GM12878 (cell line): ENCODE results near the gene FLRT1. TPM values are rescaled to one million over a fixed set of nuclear protein-coding genes. Genes with fewer than 3 reads are reported as not detected.

Experiments used
- ATAC-seq: fragments of 200-7000 bp; cut with Tn5 transposase; 3 replicates; pipeline ENCODE4 v1.9.1; 2020; ENCODE audit warnings: mild to moderate bottlenecking, moderate library complexity
- BruUV-seq: library from RNA; stranded (reverse); fragments of 400-500 nt; replicated peaks from 2 replicates; lab custom pipeline; 2021; lab: Mats Ljungman, UMichigan
- CTCF ChIA-PET: fragments of 300-600 bp; sonication (Branson Sonifier 250); formaldehyde crosslinking; extraction: SDS; loops from one replicate; lab custom pipeline; 2021; ENCODE audit warnings: inconsistent platforms; lab: Yijun Ruan, JAX
- POLR2A ChIA-PET: fragments of 350-600 bp; formaldehyde crosslinking; extraction: SDS; loops from one replicate; lab custom pipeline; 2021; ENCODE audit warnings: inconsistent platforms; lab: Charles Lee
- RAD21 ChIA-PET: fragments of 300-600 bp; sonication (Branson Sonifier 250); formaldehyde crosslinking; loops from one replicate; lab custom pipeline; 2023; ENCODE audit warnings: antibody characterized with exemption; ENCODE audit not compliant: unreplicated experiment; lab: Charles Lee
- SMC1A ChIA-PET: fragments of 300-600 bp; sonication (Branson Sonifier 250); formaldehyde crosslinking; loops from one replicate; lab custom pipeline; 2023; ENCODE audit not compliant: unreplicated experiment, uncharacterized antibody; lab: Charles Lee
- DNase-seq: peaks from one replicate; pipeline ENCODE4 v3.0.0-alpha.2; 2011; ENCODE audit warnings: low read depth, low spot score
- FAIRE-seq: peaks from 3 replicates; lab custom pipeline; 2011; peaks lifted over from hg19 to GRCh38; lab: Jason Lieb, UNC
- H2AFZ ChIP-seq: 2 replicates; pipeline ENCODE4 v1.6.0; 2011; ENCODE audit warnings: low read depth, low read length, control low read depth; ENCODE audit not compliant: control insufficient read depth
- H3K27ac ChIP-seq: 2 replicates; pipeline ENCODE4 v1.5.1; 2011; ENCODE audit warnings: control low read depth; ENCODE audit not compliant: control insufficient read depth, insufficient read depth
- H3K27me3 ChIP-seq, 2 experiments: replicated peaks in 1 of 2; 2 replicates each; pipeline versions ENCODE4 v1.6.0 to v1.6.1; 2011; ENCODE audit warnings: low read length in 1 of 2; ENCODE audit not compliant: control insufficient read depth in 2 of 2, insufficient read depth in 2 of 2
- H3K36me3 ChIP-seq, 2 experiments: 2 replicates each; pipeline ENCODE4 v1.5.1; 2011; ENCODE audit warnings: low read length in 1 of 2; ENCODE audit not compliant: control insufficient read depth in 2 of 2, insufficient read depth in 2 of 2
- H3K4me1 ChIP-seq: 2 replicates; pipeline ENCODE4 v1.6.1; 2011; ENCODE audit warnings: mild to moderate bottlenecking, low read length, moderate library complexity, mixed read lengths; ENCODE audit not compliant: control insufficient read depth, insufficient read depth
- H3K4me2 ChIP-seq: 2 replicates; pipeline ENCODE4 v1.6.0; 2011; ENCODE audit warnings: control low read depth; ENCODE audit not compliant: control insufficient read depth, insufficient read depth
- H3K4me3 ChIP-seq: fragments of 200-600 bp; sonication (generic); 2 replicates; pipeline ENCODE4 v1.5.1; 2016
- H3K79me2 ChIP-seq: 2 replicates; pipeline ENCODE4 v1.6.0; 2011; ENCODE audit warnings: low read length; ENCODE audit not compliant: control insufficient read depth, insufficient read depth
- H3K9ac ChIP-seq: 2 replicates; pipeline ENCODE4 v1.8.0; 2011; ENCODE audit warnings: low read length, control low read depth, mixed read lengths; ENCODE audit not compliant: control insufficient read depth, insufficient read depth
- H3K9me3 ChIP-seq: replicated peaks from 3 replicates; pipeline ENCODE4 v1.5.1; 2011; ENCODE audit warnings: mild to moderate bottlenecking, low read length; ENCODE audit not compliant: control insufficient read depth, insufficient read depth
- H4K20me1 ChIP-seq: 2 replicates; pipeline ENCODE4 v1.6.0; 2011; ENCODE audit not compliant: control insufficient read depth, insufficient read depth
- CBX5 ChIP-seq: sonication (generic); IDR thresholded peaks from 2 replicates; pipeline ENCODE4 v1.6.1; 2016; ENCODE audit warnings: low read depth, moderate library complexity, mild to moderate bottlenecking, inconsistent platforms
- CHD2 ChIP-seq: IDR thresholded peaks from 2 replicates; pipeline ENCODE4 v1.6.1; 2011; ENCODE audit warnings: low read depth, low read length, improper control_type of control experiment, borderline replicate concordance
- CHD4 ChIP-seq: fragments of 200-600 bp; sonication (generic); IDR thresholded peaks from 2 replicates; pipeline ENCODE4 v1.6.1; 2016; ENCODE audit warnings: mild to moderate bottlenecking
- EP300 ChIP-seq, 2 experiments: fragments of 150-350 bp in 1 of 2; IDR thresholded peaks; 2 replicates each; pipeline ENCODE4 v1.6.1; 2011 to 2012; ENCODE audit warnings: low read depth in 2 of 2, low read length in 2 of 2, borderline replicate concordance in 1 of 2, improper control_type of control experiment in 1 of 2, inconsistent platforms in 1 of 2; ENCODE audit not compliant: control insufficient read depth in 1 of 2
- HDAC2 ChIP-seq: fragments of 200-600 bp; sonication (generic); IDR thresholded peaks from 2 replicates; pipeline ENCODE4 v1.6.1; 2017
- JUND ChIP-seq: IDR thresholded peaks from 2 replicates; pipeline ENCODE4 v1.6.1; 2012; ENCODE audit warnings: low read depth, mild to moderate bottlenecking, low read length, improper control_type of control experiment, moderate library complexity
- KAT2A ChIP-seq: conservative IDR thresholded peaks from 2 replicates; pipeline ENCODE4 v1.6.1; 2011; ENCODE audit warnings: low read depth, low read length; ENCODE audit not compliant: control insufficient read depth
- MTA2 ChIP-seq: fragments of 450-650 bp; IDR thresholded peaks from 2 replicates; pipeline ENCODE4 v1.6.1; 2016; ENCODE audit warnings: low read depth, mild to moderate bottlenecking, moderate library complexity
- MXI1 ChIP-seq: fragments of 150-350 bp; IDR thresholded peaks from 2 replicates; pipeline ENCODE4 v1.6.1; 2011; ENCODE audit warnings: low read depth, mild to moderate bottlenecking, inconsistent platforms, low read length, improper control_type of control experiment
- PBX3 ChIP-seq: IDR thresholded peaks from 2 replicates; pipeline ENCODE4 v1.6.1; 2011; ENCODE audit warnings: mild to moderate bottlenecking, low read depth, low read length, moderate library complexity; ENCODE audit not compliant: insufficient replicate concordance
- POLR2A ChIP-seq: IDR thresholded peaks from 2 replicates; pipeline ENCODE4 v1.6.1; 2011; ENCODE audit warnings: low read depth, mild to moderate bottlenecking, low read length
- POLR2AphosphoS2 ChIP-seq: IDR thresholded peaks from 2 replicates; pipeline ENCODE4 v1.6.1; 2011; ENCODE audit warnings: low read depth, mild to moderate bottlenecking, low read length, improper control_type of control experiment, moderate library complexity
- RAD21 ChIP-seq: IDR thresholded peaks from 2 replicates; pipeline ENCODE4 v1.6.1; 2011; ENCODE audit warnings: mild to moderate bottlenecking, low read depth, low read length, moderate library complexity; ENCODE audit not compliant: insufficient read depth
- RAD51 ChIP-seq: fragments of 450-650 bp; IDR thresholded peaks from 2 replicates; pipeline ENCODE4 v1.6.1; 2016; ENCODE audit warnings: moderate library complexity, mild to moderate bottlenecking, inconsistent platforms
- RCOR1 ChIP-seq: conservative IDR thresholded peaks from 2 replicates; pipeline ENCODE4 v1.6.1; 2012; ENCODE audit warnings: low read depth, low read length, improper control_type of control experiment
- SUPT20H ChIP-seq: IDR thresholded peaks from 2 replicates; pipeline ENCODE4 v1.6.1; 2011; ENCODE audit warnings: low read depth, mild to moderate bottlenecking, low read length, moderate library complexity, borderline replicate concordance; ENCODE audit not compliant: control insufficient read depth
- SUZ12 ChIP-seq: fragments of 200-600 bp; sonication (generic); IDR thresholded peaks from one replicate; pipeline ENCODE4 v1.6.1; 2018; ENCODE audit warnings: antibody characterized with exemption, mild to moderate bottlenecking; ENCODE audit not compliant: unreplicated experiment
- ZNF207 ChIP-seq: fragments of 450-650 bp; IDR thresholded peaks from 2 replicates; pipeline ENCODE4 v1.6.1; 2014; ENCODE audit warnings: antibody characterized with exemption, mild to moderate bottlenecking, borderline replicate concordance
- WGBS: methylation state at CpG from one replicate; pipeline ENCODE4 v1.1.6; 2016; ENCODE audit warnings: low lambda C conversion rate; ENCODE audit not compliant: insufficient replicate concordance, insufficient coverage; ENCODE audit errors: missing lambda C conversion rate; 5-methylcytosine and 5-hydroxymethylcytosine counted together
- in situ Hi-C: fragments of 300-500 bp; cut with MboI; formaldehyde crosslinking; loops from 9 replicates; pipeline ENCODE4 v1.14.3; 2018; ENCODE audit warnings: mixed read lengths
- intact Hi-C: fragments of 100-400 bp; cut with micrococcal nuclease; formaldehyde crosslinking; loops from one replicate; pipeline ENCODE4 v1.14.2; 2022; ENCODE audit not compliant: unreplicated experiment
- polyA plus RNA-seq, 11 experiments: library from polyadenylated mRNA; depleted of rRNA in 4 of 11; unstranded in 6 of 11; stranded (reverse) in 5 of 11; fragments of >200 nt; fragmentation: Nextera tagmentation in 4 of 11; fragmentation: Illumina TruSeq in 1 of 11; extraction: Ambion mirVana in 4 of 11; extraction: Trizol in 1 of 11; gene quantifications; 1 replicate in 1 of 11; 2 replicates in 10 of 11; pipeline versions ENCODE4 v1.2.1 to v1.2.3, GENCODE V29; 2011 to 2016; ENCODE audit warnings: inconsistent platforms in 2 of 11, missing spikeins in 2 of 11, low read depth in 1 of 11
- total RNA-seq, 4 experiments: library from RNA; depleted of rRNA in 3 of 4; stranded (reverse); fragments of >200 nt in 3 of 4; fragmentation: Illumina TruSeq in 1 of 4; extraction: Trizol in 1 of 4; gene quantifications; 2 replicates each; pipeline versions ENCODE4 v1.2.1 to v1.2.3, GENCODE V29; 2013 to 2021
- TF ChIP-seq, protein P1 (sequence below): fragments of 450-650 bp; IDR thresholded peaks from 2 replicates; pipeline ENCODE4 v1.6.1; 2017; ENCODE audit warnings: low read depth, mild to moderate bottlenecking, moderate library complexity

Gene FLRT1
- total and polyA plus RNA-seq, 10 of the 15 experiments (the other 5 are each of a cell fraction or from before 2014, with no cell fraction given), result 0.10 to 0.12 TPM; not detected in 8

- Histone ChIP-seq H3K79me2 (no peaks in the 10 kb centered on the region), H2AFZ (no peak overlapping the region), H3K9me3 (no peaks in the 10 kb centered on the region), H3K4me2 (no peak overlapping the region), H3K27me3 (no peaks in the 10 kb centered on the region), H3K9ac (no peak overlapping the region), H3K27ac (no peak overlapping the region), H3K4me3 (no peak overlapping the region), H3K36me3 (no peaks in the 10 kb centered on the region)
- FAIRE-seq (no peak), ATAC-seq (no peak), DNase-seq (no peak)
- POLR2A ChIA-PET, result no interaction called here
- intact Hi-C loops (no loop called here), in situ Hi-C loops (no loop called here)
- BruUV-seq, result no TSS peak
- SMC1A ChIA-PET, result no interaction called here
- 13% methylated on average over 9 of the region's 11 CpGs for WGBS
- RAD21 ChIA-PET, result no interaction called here
- CTCF ChIA-PET, result no interaction called here
- TF ChIP-seq RCOR1 (no peak), HDAC2 (no peak), ZNF207 (no peak), CHD4 (no peak), SUZ12 (no peak), RAD51 (no peak), MTA2 (no peak), SUPT20H (no peak), RAD21 (no peak), POLR2AphosphoS2 (no peak), PBX3 (no peak), JUND (no peak), CBX5 (no peak), POLR2A (no peak), CHD2 (no peak), MXI1 (no peak), EP300 (IDR thresholded peaks at IDR 0.05; ENCODE audit: borderline replicate concordance in 1 of 2, control insufficient read depth in 1 of 2, low read depth in 2 of 2, low read length in 2 of 2) (no peak), KAT2A (no peak)
- TF ChIP-seq, protein P1, sequence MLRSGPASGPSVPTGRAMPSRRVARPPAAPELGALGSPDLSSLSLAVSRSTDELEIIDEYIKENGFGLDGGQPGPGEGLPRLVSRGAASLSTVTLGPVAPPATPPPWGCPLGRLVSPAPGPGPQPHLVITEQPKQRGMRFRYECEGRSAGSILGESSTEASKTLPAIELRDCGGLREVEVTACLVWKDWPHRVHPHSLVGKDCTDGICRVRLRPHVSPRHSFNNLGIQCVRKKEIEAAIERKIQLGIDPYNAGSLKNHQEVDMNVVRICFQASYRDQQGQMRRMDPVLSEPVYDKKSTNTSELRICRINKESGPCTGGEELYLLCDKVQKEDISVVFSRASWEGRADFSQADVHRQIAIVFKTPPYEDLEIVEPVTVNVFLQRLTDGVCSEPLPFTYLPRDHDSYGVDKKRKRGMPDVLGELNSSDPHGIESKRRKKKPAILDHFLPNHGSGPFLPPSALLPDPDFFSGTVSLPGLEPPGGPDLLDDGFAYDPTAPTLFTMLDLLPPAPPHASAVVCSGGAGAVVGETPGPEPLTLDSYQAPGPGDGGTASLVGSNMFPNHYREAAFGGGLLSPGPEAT, result no peak
- TF ChIP-seq, all 136 proteins: peak for 0
- Histone ChIP-seq H3K4me1 (no peaks in the 10 kb centered on the region), H4K20me1 (no peaks in the 10 kb centered on the region)
These were observed 17.3 kb downstream of the FLRT1 start for GRCh38 chr11:64052938-64053622.
